Effector memory CD4-positive, alpha-beta T cell (primary cell): ENCODE measurements around the gene PNP.

Experiments used
- DNase-seq, 3 donors: peaks; one replicate each; pipeline ENCODE4 v3.0.0-alpha.2; 2020
- H3K27ac ChIP-seq: 2 replicates; pipeline ENCODE4 v1.7.0; 2013; ENCODE audit warnings: mild to moderate bottlenecking, low read length, moderate library complexity; ENCODE audit not compliant: insufficient read depth, poor library complexity, severe bottlenecking
- H3K27me3 ChIP-seq: replicated peaks from 2 replicates; pipeline ENCODE4 v1.7.0; 2013; ENCODE audit warnings: mild to moderate bottlenecking, low read length; ENCODE audit not compliant: insufficient read depth, control insufficient read depth, poor library complexity, severe bottlenecking
- H3K36me3 ChIP-seq: 2 replicates; pipeline ENCODE4 v1.7.0; 2013; ENCODE audit warnings: mild to moderate bottlenecking, low read length, moderate library complexity; ENCODE audit not compliant: control insufficient read depth, insufficient read depth
- H3K4me1 ChIP-seq: 2 replicates; pipeline ENCODE4 v1.7.0; 2013; ENCODE audit warnings: low read length, mild to moderate bottlenecking; ENCODE audit not compliant: control insufficient read depth, insufficient read depth, poor library complexity, severe bottlenecking
- H3K4me3 ChIP-seq: 2 replicates; pipeline ENCODE4 v1.7.0; 2013; ENCODE audit warnings: low read length, low read depth, mild to moderate bottlenecking; ENCODE audit not compliant: insufficient read depth, poor library complexity, severe bottlenecking
- H3K9me3 ChIP-seq: 2 replicates; pipeline ENCODE4 v1.7.0; 2013; ENCODE audit warnings: mild to moderate bottlenecking, low read length, moderate library complexity; ENCODE audit not compliant: control insufficient read depth
- total RNA-seq, 3 donors: gene quantifications; one replicate each; lab custom pipeline; 2026; lab: John Stamatoyannopoulos, UW

PNP gene
- 179 to 638 (median 293) reads per million in 3 donors for total RNA-seq

DNA sequence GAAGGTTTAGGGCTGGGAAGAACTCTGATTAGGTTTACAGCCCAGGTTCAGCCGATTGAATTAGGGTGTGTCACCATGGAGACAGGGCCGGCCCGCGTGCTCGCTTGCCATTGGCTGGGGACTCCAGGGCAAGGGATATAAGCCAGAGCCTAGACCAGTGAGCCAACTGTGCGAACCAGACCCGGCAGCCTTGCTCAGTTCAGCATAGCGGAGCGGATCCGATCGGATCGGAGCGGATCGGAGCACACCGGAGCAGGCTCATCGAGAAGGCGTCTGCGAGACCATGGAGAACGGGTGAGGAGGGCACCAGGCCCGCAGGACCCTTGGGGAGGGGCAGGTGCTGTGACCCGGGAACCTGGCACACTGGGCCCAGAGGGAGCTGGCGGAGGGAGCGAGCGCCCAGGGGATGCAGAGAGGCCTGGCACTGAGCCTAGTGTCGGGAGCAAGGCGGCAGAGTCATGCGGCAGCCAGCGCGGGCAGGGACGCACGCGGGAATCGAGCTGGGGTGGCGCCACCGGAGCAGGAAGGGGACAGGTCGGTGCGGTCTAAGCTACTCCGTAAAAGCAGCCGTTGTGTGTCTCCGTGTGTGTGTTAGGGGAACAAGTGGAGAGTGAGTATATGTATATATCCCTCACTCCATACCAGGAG lies at the start of gene PNP:
Gene PNP, plus strand, starts transcription at position 165 of the 648 bp plus-strand sequence. Its CDS starts 119 bp downstream, at position 284.
- Histone ChIP-seq H3K4me3 (peak within 1 kb of the TSS; percentile 92), H3K9me3 (no peaks in the 10 kb centered on the region), H3K36me3 (peaks cover 26% of the 10 kb centered on the region), H3K27ac (peak within 1 kb of the TSS; percentile 83), H3K4me1 (peaks cover 27% of the 10 kb centered on the region), H3K27me3 (no peaks in the 10 kb centered on the region)
- peak; percentile 80 to 85 (median 85) for DNase-seq

DNA sequence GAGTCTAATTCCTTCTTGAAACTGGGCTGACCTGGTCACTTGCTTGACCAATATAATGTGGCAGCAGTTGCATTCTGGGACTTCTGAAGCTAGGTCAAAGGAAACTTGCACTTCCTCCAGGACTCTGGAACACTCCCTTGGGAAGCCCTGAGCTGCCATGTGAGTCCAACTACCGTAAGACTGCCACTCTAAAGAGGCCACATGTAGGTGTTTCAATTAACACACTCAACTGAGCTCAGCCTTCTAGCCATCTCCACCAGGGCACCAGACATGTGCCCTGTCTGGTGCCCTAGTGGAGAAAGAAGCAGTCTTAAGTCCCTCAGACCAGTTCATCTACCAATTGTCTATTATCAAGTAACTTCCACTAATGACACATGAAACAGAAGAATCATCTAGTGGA lies 49.8 kb upstream of the PNP start:
- no peak for DNase-seq
- no peaks in the 10 kb centered on the region for H3K4me1 ChIP-seq

DNA sequence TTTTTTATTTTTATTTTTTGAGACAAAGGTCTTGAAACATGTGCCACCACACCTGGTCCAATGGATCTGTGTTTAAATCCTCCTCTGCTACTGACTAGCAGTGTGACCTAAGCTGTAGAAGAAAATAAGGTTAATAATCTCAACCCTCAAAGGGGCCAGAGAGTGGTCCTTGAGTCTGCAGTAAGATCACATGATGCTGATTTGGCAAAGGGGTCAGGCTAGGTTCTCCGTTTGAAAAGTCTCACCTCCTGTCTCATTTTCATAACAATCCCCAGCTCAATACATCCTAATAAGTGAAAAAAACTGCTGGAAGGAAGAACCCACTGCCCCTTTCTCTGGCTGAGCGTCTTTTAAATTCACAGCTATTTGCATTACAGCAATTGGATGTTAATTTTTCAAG lies 47.9 kb upstream of the PNP start:
- Histone ChIP-seq H3K4me3 (no peak overlapping the region), H3K27ac (no peak overlapping the region), H3K4me1 (no peaks in the 10 kb centered on the region), H3K36me3 (no peaks in the 10 kb centered on the region), H3K9me3 (no peaks in the 10 kb centered on the region), H3K27me3 (no peaks in the 10 kb centered on the region)
- no peak for DNase-seq

More for the DNA sequence above, 49.8 kb upstream of the PNP start:
- H3K27ac ChIP-seq, result no peak overlapping the region
- H3K36me3 ChIP-seq, result no peaks in the 10 kb centered on the region
- H3K4me3 ChIP-seq, result no peak overlapping the region
- no peaks in the 10 kb centered on the region for H3K27me3 ChIP-seq
- H3K9me3 ChIP-seq, result no peaks in the 10 kb centered on the region

- Histone ChIP-seq H3K27me3 (no peaks in the 10 kb centered on the region), H3K27ac (no peak overlapping the region), H3K9me3 (no peaks in the 10 kb centered on the region), H3K4me3 (no peak overlapping the region), H3K36me3 (no peaks in the 10 kb centered on the region), H3K4me1 (peaks cover under 1% of the 10 kb centered on the region)
- DNase-seq, result no peak
Observed at GRCh38 chr14:20422886-20423285, 46.3 kb upstream of the PNP start.

DNA sequence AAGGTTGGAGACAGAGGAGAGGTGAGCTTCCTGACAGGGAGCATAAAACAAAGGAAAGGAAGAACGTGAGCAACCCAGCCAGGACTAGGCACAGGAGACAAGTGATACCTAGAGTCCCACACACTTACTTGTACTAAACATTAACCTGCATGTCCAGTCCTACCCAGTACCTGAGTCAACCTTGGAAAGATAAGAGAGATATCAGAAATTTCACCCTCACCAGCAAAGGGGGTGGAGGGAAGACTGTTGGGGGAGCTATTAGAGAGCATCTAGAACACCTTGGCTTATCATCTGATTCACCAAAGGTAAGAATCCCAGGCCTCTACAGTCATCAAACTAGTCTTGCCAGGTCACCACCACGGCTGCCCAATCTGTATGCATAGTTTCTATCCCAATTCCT lies 44.4 kb upstream of the PNP start:
- H3K4me1 ChIP-seq, result peaks cover 6% of the 10 kb centered on the region
- no peak overlapping the region for H3K27ac ChIP-seq
- no peaks in the 10 kb centered on the region for H3K27me3 ChIP-seq
- no peaks in the 10 kb centered on the region for H3K36me3 ChIP-seq
- H3K9me3 ChIP-seq, result no peaks in the 10 kb centered on the region
- no peak overlapping the region for H3K4me3 ChIP-seq
- no peak for DNase-seq

GRCh38 chr14:20427231-20428009 lies 41.8 kb upstream of the PNP start:
- no peak overlapping the region for H3K4me3 ChIP-seq
- H3K36me3 ChIP-seq, result no peaks in the 10 kb centered on the region
- H3K4me1 ChIP-seq, result peaks cover 6% of the 10 kb centered on the region
- H3K27ac ChIP-seq, result no peak overlapping the region
- no peaks in the 10 kb centered on the region for H3K27me3 ChIP-seq
- no peak for DNase-seq
- no peaks in the 10 kb centered on the region for H3K9me3 ChIP-seq

GRCh38 chr14:20428010-20428365 lies 41.2 kb upstream of the PNP start:
- Histone ChIP-seq H3K36me3 (no peaks in the 10 kb centered on the region), H3K27ac (no peak overlapping the region), H3K4me3 (no peak overlapping the region), H3K27me3 (no peaks in the 10 kb centered on the region), H3K4me1 (peaks cover 6% of the 10 kb centered on the region), H3K9me3 (no peaks in the 10 kb centered on the region)
- no peak for DNase-seq

GRCh38 chr14:20428802-20429201 lies 40.4 kb upstream of the PNP start:
- Histone ChIP-seq H3K27me3 (no peaks in the 10 kb centered on the region), H3K36me3 (no peaks in the 10 kb centered on the region), H3K4me1 (peaks cover 6% of the 10 kb centered on the region), H3K4me3 (no peak overlapping the region), H3K9me3 (no peaks in the 10 kb centered on the region), H3K27ac (no peak overlapping the region)
- DNase-seq, result no peak

- Histone ChIP-seq H3K4me3 (no peak overlapping the region), H3K9me3 (no peaks in the 10 kb centered on the region), H3K36me3 (no peaks in the 10 kb centered on the region), H3K27me3 (no peaks in the 10 kb centered on the region), H3K4me1 (peaks cover 6% of the 10 kb centered on the region), H3K27ac (no peak overlapping the region)
- no peak for DNase-seq
Observed at GRCh38 chr14:20429801-20430669, 39.2 kb upstream of the PNP start.
